IPS DF 19.7 (cell line): ENCODE measurements around the gene EFNA4.
"Not testable (repeated sequence)": the region's sequence is repeated elsewhere in the genome, so short reads cannot be mapped to it uniquely, and the experiment has no call there.

Experiments
- DNase-seq: peaks from one replicate; pipeline ENCODE4 v3.0.0-alpha.2; 2013; ENCODE audit warnings: low read depth, low spot score

EFNA4 gene

GRCh38 chr1:155086856-155087535 is 23.5 kb downstream of the EFNA4 start:
- DNase-seq = no peak

GRCh38 chr1:155091071-155092051 is 27.8 kb downstream of the EFNA4 start:
- DNase-seq = no peak

GRCh38 chr1:155092131-155092530 is 28.6 kb downstream of the EFNA4 start:
- DNase-seq = no peak

GRCh38 chr1:155092641-155093040 is 29.1 kb downstream of the EFNA4 start:
- DNase-seq = no peak

GRCh38 chr1:155093911-155094621 is 30.5 kb downstream of the EFNA4 start:
- DNase-seq = no peak

GRCh38 chr1:155094622-155094948 is 31.0 kb downstream of the EFNA4 start:
- no peak for DNase-seq

- no peak for DNase-seq
Measured at GRCh38 chr1:155099331-155099730, 35.8 kb downstream of the EFNA4 start.

GRCh38 chr1:155103325-155103724 is 39.8 kb downstream of the EFNA4 start:
- no peak for DNase-seq

GRCh38 chr1:155104605-155105534 is 41.3 kb downstream of the EFNA4 start:
- DNase-seq = no peak

GRCh38 chr1:155105604-155106011 is 42.1 kb downstream of the EFNA4 start:
- DNase-seq = no peak

GRCh38 chr1:155106862-155107261 is 43.3 kb downstream of the EFNA4 start:
- no peak for DNase-seq

GRCh38 chr1:155107309-155108264 is 44.0 kb downstream of the EFNA4 start:
- DNase-seq = no peak

GRCh38 chr1:155108296-155108695 is 44.8 kb downstream of the EFNA4 start:
- DNase-seq = no peak

GRCh38 chr1:155110381-155110780 is 46.8 kb downstream of the EFNA4 start:
- no peak for DNase-seq

- DNase-seq = no peak
Measured at GRCh38 chr1:155110826-155111225, 47.3 kb downstream of the EFNA4 start.

- DNase-seq = no peak
Measured at GRCh38 chr1:155113450-155113980, 50.0 kb downstream of the EFNA4 start.

GRCh38 chr1:155116113-155116764 is 52.7 kb downstream of the EFNA4 start:
- no peak for DNase-seq

- DNase-seq = no peak
Measured at GRCh38 chr1:155117610-155118009, 54.1 kb downstream of the EFNA4 start.

GRCh38 chr1:155118090-155118489 is 54.5 kb downstream of the EFNA4 start:
- DNase-seq = not testable (repeated sequence)
